GM21529 (cell line): Measurements from ENCODE around the gene FBXO42.
"Not testable (repeated sequence)": the region's sequence is repeated elsewhere in the genome, so short reads cannot be mapped to it uniquely, and the experiment has no call there.

Experiments used
- ATAC-seq: cut with Tn5 transposase; IDR thresholded peaks from one replicate; pipeline ENCODE4 v1.9.1; 2021; ENCODE audit not compliant: unreplicated experiment

Gene FBXO42

DNA sequence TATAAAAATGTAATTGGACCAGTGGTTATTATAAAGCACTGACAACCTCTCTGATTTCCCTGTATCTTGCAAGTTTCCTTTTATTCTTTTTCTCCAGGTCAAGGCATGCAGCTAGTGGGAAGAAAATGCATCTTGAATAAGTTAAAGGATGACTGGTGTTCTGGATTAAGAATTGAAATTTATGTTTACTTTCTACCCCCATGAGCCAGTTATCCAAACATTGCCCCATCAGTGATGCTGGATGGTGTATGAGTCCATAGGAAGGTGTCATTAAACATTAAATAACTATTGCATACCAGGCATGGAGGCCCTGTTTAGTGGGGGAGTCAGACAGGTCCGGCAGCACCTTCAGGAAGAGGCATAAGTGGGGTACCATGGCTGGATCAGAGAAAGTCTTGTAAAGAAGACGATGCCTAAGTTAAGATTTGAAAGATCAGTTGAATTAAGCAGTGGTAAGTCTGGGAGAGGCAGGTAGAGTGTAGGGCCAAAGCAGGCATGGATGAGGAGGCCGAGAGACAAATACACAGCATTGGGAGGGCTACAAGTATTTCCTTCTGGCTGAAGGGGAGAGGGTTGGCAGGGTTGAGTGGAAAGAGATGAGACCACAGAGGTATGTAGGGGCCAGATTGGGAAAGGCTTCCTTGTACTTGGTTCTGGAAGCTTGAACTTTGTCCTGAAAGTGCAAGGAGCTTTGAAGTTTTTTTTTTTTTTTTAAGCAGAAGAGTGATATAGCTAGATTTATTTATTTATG, 20.4 kb upstream of the FBXO42 start:
- no peak for ATAC-seq

GRCh38 chr1:16371725-16372124, 19.4 kb upstream of the FBXO42 start:
- ATAC-seq = no peak

DNA sequence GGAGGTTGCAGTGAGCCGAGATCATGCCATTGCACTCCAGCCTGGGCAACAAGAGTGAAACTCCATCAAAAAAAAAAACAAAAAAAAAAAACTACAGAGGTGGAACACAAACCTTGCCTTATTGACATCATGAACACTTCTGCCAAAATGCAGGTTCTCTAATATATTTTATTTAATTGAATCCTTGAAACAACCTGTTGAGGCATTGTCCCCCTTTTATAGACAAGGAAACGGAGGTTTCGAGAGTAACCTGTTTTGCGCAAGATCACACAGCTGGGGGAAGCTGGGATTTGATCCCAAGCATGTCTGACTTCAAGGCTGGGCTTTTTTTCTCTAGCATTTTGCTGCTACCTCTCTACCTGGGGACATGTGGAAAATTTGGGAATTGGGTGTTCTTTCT, 17.5 kb upstream of the FBXO42 start:
- no peak for ATAC-seq

- no peak for ATAC-seq
Observed at GRCh38 chr1:16367968-16368890, 15.9 kb upstream of the FBXO42 start.

- ATAC-seq = peak; percentile 59
Observed at GRCh38 chr1:16367258-16367967, 15.1 kb upstream of the FBXO42 start.

GRCh38 chr1:16366722-16367257, 14.5 kb upstream of the FBXO42 start, which contains the start of gene SZRD1:
Gene SZRD1, plus strand, starts transcription at chr1:16367242. Its CDS starts 16 bp downstream, at chr1:16367258.
- peak; percentile 78 for ATAC-seq

GRCh38 chr1:16365146-16365498, 12.8 kb upstream of the FBXO42 start:
- ATAC-seq = not testable (repeated sequence)

GRCh38 chr1:16356867-16357266, 4.6 kb upstream of the FBXO42 start:
- ATAC-seq = no peak

GRCh38 chr1:16354619-16355018, 2.3 kb upstream of the FBXO42 start:
- no peak for ATAC-seq

DNA sequence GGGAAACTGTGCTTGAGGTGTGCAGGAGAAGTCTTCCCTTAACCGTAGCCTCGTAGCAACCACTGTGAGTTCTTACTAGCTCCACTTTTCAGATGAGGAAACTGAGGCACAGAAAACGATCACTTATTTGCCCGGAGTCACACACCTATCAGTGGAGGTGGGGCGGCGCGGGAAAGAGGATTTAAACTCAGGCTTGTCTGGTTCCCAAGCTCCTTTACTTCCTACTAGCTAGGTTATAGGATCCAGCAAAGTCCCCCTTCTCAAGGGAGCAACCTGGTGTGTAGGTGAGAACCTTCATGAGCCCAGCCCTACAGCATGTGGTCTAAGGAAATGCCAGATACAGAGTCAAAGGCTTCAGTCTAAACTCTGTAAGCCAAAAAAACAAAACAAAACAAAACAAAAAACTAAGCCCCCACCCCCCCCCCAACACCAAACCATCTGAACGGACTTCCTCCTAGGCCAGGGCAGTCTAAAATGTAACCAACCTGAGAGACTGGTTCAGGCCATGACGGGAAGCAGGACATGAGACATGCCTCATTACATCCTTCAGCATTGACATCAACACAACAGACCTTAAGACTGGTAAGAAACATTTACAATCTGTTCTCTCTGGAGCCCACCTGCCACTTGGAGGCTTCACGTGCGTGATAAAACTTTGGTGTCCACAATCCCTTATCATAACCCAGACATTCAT, 709 bp upstream of the FBXO42 start:
- no peak for ATAC-seq

- no peak for ATAC-seq
Observed at GRCh38 chr1:16351456-16351993, 755 bp downstream of the FBXO42 start.

DNA sequence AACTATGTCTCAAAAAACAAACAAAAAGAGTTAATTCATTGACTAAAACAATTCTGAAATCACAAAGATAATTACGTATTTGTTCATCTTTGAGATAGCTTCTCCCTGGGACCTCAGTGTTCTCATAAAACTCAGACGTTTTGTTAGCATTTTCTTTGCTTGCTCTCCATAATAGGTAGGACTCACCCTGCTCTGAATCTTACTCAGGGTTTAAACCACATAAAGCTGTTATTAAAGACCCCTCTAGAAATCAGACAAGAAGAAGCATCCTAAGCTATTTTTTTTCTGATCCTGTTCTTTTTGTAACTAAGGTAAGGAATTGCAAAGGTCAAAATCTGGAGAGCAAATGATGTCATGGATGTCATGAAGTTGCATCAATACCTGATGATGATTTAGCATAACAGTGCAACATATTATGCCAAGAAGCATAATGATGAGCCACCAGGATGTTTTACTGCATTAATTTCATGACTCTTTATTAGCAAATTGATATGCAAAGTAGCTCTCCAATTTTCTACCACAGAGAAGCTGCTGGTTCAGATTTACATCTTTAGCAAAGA, 2.4 kb downstream of the FBXO42 start:
- no peak for ATAC-seq

DNA sequence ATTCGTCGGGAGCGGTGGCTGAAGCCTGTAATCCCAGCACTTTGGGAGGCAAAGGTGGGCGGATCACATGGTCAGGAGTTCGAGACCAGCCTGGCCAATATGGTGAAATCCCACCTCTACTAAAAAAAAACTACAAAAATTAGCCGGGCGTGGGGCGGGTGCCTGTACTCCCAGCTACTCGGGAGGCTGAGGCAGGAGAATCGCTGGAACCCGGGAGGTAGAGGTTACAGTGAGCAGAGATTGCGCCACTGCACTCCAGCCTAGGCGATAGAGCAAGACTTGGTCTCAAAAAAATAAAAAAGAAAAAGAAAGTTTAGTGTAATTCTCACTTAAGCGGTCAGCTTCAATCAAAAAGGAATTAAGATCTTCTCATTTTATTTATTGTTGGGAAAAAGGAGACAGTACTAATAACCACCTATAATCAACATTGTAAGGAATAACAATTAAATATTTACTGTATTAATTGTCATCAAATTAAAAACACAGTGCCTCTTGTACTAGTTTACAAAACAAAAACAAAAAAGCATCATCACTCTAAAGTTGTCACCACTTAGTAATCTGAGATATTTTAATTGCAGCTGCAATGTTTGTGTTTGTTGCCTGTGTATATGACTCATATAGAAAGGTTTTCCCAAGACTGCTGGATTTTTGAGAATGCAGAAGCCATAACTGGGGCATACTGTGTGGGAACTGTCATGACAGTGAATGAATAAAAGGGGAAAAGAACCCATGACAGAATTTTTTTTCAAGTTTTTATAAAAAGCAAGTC, 3.7 kb downstream of the FBXO42 start:
- no peak for ATAC-seq

GRCh38 chr1:16343276-16343675, 9.0 kb downstream of the FBXO42 start:
- not testable (repeated sequence) for ATAC-seq

DNA sequence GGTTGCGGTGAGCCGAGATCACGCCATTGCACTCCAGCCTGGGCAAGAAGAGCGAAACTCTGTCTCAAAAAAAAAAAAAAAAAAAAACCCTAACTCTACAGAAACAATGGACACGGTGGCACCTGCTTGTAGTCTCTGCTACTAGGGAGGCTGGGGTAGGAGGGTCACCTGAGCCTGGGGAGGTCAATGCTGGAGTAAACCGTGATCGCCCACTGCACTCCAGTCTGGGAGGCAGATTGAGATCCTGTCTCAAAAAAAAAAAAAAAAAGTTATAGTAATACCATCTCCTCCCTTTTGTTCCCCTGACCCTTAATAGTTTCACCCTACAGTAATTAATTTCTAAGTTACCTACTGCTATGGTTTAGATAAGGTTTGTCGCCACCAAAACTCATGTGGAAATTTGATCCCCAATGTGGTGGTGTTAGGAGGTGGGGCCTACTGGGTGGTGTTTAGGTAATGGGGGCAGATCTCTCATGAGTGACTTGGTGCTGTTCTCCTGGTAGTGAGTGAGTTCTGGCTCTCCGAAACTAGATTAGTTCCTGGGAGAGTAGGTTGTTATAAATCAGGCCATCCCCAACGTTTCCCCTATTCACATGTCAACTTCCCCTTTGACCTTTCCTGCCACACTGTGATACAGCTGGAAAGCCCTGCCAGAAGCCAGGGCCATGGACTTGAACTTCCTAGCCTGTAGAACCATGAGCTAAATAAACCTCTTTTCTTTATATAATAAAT, 9.8 kb downstream of the FBXO42 start:
- no peak for ATAC-seq

- ATAC-seq = no peak
Observed at GRCh38 chr1:16340673-16341072, 11.6 kb downstream of the FBXO42 start.

GRCh38 chr1:16338961-16339360, 13.3 kb downstream of the FBXO42 start:
- ATAC-seq = no peak

DNA sequence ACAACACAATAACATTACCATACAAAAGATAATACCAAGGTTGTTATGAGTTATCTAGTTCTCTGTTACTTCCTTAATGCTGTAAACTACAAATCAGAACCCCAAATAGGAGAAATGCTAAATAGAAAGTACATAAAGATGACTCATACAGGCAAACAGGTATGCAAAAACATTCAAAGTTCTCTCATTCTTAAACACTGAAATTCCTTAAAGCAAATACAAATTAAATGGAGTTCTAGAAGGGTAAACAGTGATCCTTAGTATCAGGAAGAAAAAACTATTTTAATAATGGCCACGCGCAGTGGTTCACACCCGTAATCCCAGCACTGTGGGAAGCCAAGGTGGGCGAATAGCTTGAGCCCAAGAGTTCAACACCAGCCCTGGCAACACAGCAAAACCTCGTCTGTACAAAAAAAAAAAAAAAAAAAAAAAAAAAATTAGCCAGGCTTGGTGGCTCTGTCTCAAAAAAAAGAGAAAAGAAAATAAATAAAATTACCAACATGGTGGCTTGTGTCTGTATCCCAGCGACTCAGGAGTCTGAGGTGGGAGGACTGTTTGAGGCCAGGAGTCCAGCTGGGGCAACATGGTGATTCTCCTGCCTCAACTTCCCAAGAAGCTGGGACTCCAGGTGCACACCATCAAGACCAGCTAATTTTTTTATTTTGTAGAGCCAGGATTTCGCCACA, 17.5 kb downstream of the FBXO42 start:
- no peak for ATAC-seq
